Omental fat pad (tissue), 4 donors: Measurements from ENCODE around the gene SMPD3. TPM values are rescaled to one million over a fixed set of nuclear protein-coding genes. Genes with fewer than 3 reads are reported as not detected.

Source experiments
- ATAC-seq: fragments of 150-250 bp; one replicate; pipeline ENCODE4 v1.9.1; 2016; ENCODE audit warnings: mild to moderate bottlenecking, moderate library complexity; ENCODE audit not compliant: low FRiP score
- DNase-seq: peaks from one replicate; pipeline ENCODE4 v3.0.0-alpha.2; 2019; ENCODE audit warnings: low spot score
- CTCF ChIP-seq, 3 donors: fragments of 450-650 bp; IDR thresholded peaks; one replicate each; pipeline ENCODE4 v1.5.1; 2016 to 2017; ENCODE audit warnings: antibody characterized with exemption in 3 of 3, mild to moderate bottlenecking in 3 of 3, moderate library complexity in 2 of 3
- total RNA-seq, 4 donors: library from RNA; depleted of rRNA; stranded (reverse); fragments of >200 nt; gene quantifications; one replicate each; pipeline ENCODE4 v1.1.0, GENCODE V29; 2016

Gene SMPD3
- total RNA-seq, 4 donors from 2014 or later: 0.63 to 44.8 (median 8.1) TPM

GRCh38 chr16:68368301-68368888, 79.9 kb downstream of the SMPD3 start:
- ATAC-seq (no peak), DNase-seq (no peak)
- TF ChIP-seq CTCF (IDR thresholded peaks at IDR 0.05): no peak

GRCh38 chr16:68367891-68368290, 80.4 kb downstream of the SMPD3 start:
- no peak for ATAC-seq
- no peak for DNase-seq
- TF ChIP-seq CTCF (IDR thresholded peaks at IDR 0.05): no peak

GRCh38 chr16:68367440-68367839, 80.9 kb downstream of the SMPD3 start:
- DNase-seq: no peak
- no peak for TF ChIP-seq CTCF (IDR thresholded peaks at IDR 0.05)
- ATAC-seq: no peak

- peak; percentile 48 for DNase-seq
- no peak for ATAC-seq
- no peak for TF ChIP-seq CTCF (IDR thresholded peaks at IDR 0.05)
Measured at GRCh38 chr16:68367030-68367429, 81.3 kb downstream of the SMPD3 start.

- no peak for TF ChIP-seq CTCF (IDR thresholded peaks at IDR 0.05)
Measured at GRCh38 chr16:68366062-68366461, 82.2 kb downstream of the SMPD3 start.

GRCh38 chr16:68365167-68365817, 83.0 kb downstream of the SMPD3 start:
- no peak for DNase-seq
- ATAC-seq: no peak
- no peak for TF ChIP-seq CTCF (IDR thresholded peaks at IDR 0.05)

More at GRCh38 chr16:68366062-68366461, 82.2 kb downstream of the SMPD3 start:
- DNase-seq: no peak
- no peak for ATAC-seq

- no peak for TF ChIP-seq CTCF (IDR thresholded peaks at IDR 0.05)
- ATAC-seq (no peak), DNase-seq (no peak)
Measured at GRCh38 chr16:68364561-68364998, 83.7 kb downstream of the SMPD3 start.
